Measurements from ENCODE around the gene TBXAS1.

The TBXAS1 gene

GRCh38 chr7:139887992-139888481 lies 59.0 kb downstream of the TBXAS1 start:
- no peak overlapping the region for H3K4me3 ChIP-seq (ENCODE audit: low read depth, low read length)
- TF ChIP-seq CTCF (IDR thresholded peaks at IDR 0.05; ENCODE audit: low read depth, low read length) = no peak

- TF ChIP-seq CTCF (IDR thresholded peaks at IDR 0.05; ENCODE audit: low read depth, low read length) = no peak
- no peak overlapping the region for H3K4me3 ChIP-seq (ENCODE audit: low read depth, low read length)
Measured at GRCh38 chr7:139889186-139889871, 60.3 kb downstream of the TBXAS1 start.

- TF ChIP-seq CTCF (IDR thresholded peaks at IDR 0.05; ENCODE audit: low read depth, low read length) = no peak
- no peak overlapping the region for H3K4me3 ChIP-seq (ENCODE audit: low read depth, low read length)
Measured at GRCh38 chr7:139893461-139893860, 64.4 kb downstream of the TBXAS1 start.

- no peak for TF ChIP-seq CTCF (IDR thresholded peaks at IDR 0.05; ENCODE audit: low read depth, low read length)
- H3K4me3 ChIP-seq (ENCODE audit: low read depth, low read length) = no peak overlapping the region
Measured at GRCh38 chr7:139893999-139894398, 64.9 kb downstream of the TBXAS1 start.

GRCh38 chr7:139895141-139895829 lies 66.2 kb downstream of the TBXAS1 start:
- no peak for TF ChIP-seq CTCF (IDR thresholded peaks at IDR 0.05; ENCODE audit: low read depth, low read length)
- no peak overlapping the region for H3K4me3 ChIP-seq (ENCODE audit: low read depth, low read length)

GRCh38 chr7:139896288-139896687 lies 67.2 kb downstream of the TBXAS1 start:
- no peak for TF ChIP-seq CTCF (IDR thresholded peaks at IDR 0.05; ENCODE audit: low read depth, low read length)

GRCh38 chr7:139896831-139897230 lies 67.8 kb downstream of the TBXAS1 start:
- no peak for TF ChIP-seq CTCF (IDR thresholded peaks at IDR 0.05; ENCODE audit: low read depth, low read length)
- H3K4me3 ChIP-seq (ENCODE audit: low read depth, low read length) = no peak overlapping the region

More at GRCh38 chr7:139896288-139896687, 67.2 kb downstream of the TBXAS1 start:
- H3K4me3 ChIP-seq (ENCODE audit: low read depth, low read length) = no peak overlapping the region

All from WI38 (cell line).